Heart right ventricle (tissue), 16 donors: ENCODE measurements around the gene PDE4A. TPM values are rescaled to one million over a fixed set of nuclear protein-coding genes. Genes with fewer than 3 reads are reported as not detected.
A peak's percentile ranks its signal among the peaks of the same experiment; 100 is the strongest.

Experiments
- ATAC-seq, 8 donors: fragments of 200-7000 bp; cut with Tn5 transposase; one replicate each; pipeline ENCODE4 v1.9.1; 2020; ENCODE audit warnings: mild to moderate bottlenecking in 8 of 8, moderate library complexity in 8 of 8, moderate number of reproducible peaks in 1 of 8
- DNase-seq, 2 donors: peaks; one replicate each; pipeline ENCODE4 v3.0.0-alpha.2; 2020
- H3K27ac ChIP-seq, 10 donors: fragments of 200-600 bp; sonication (generic) in 2 of 10; one replicate each; pipeline versions ENCODE4 v1.5.0 to v1.8.0; 2020 to 2022; ENCODE audit warnings: mild to moderate bottlenecking in 3 of 10
- H3K27me3 ChIP-seq, 7 donors: fragments of 200-600 bp; one replicate each; pipeline ENCODE4 v1.8.0; 2021 to 2022; ENCODE audit warnings: mild to moderate bottlenecking in 2 of 7
- H3K36me3 ChIP-seq, 9 donors: fragments of 200-600 bp; sonication (generic) in 1 of 9; one replicate each; pipeline versions ENCODE4 v1.5.0 to v1.8.0; 2020 to 2022; ENCODE audit warnings: mild to moderate bottlenecking in 2 of 9
- H3K4me1 ChIP-seq, 9 donors: fragments of 200-600 bp; sonication (generic) in 1 of 9; one replicate each; pipeline versions ENCODE4 v1.5.0 to v1.8.0; 2020 to 2022; ENCODE audit warnings: mild to moderate bottlenecking in 4 of 9
- H3K4me3 ChIP-seq, 10 donors: fragments of 200-600 bp; sonication (generic) in 2 of 10; one replicate each; pipeline versions ENCODE4 v1.5.0 to v1.8.0; 2020 to 2022; ENCODE audit warnings: mild to moderate bottlenecking in 7 of 10, moderate library complexity in 2 of 10
- H3K9me3 ChIP-seq, 11 donors: fragments of 200-600 bp in 10 of 11; sonication (generic) in 2 of 11; one replicate each; pipeline versions ENCODE4 v1.5.0 to v1.8.0; 2013 to 2022; ENCODE audit warnings: mild to moderate bottlenecking in 2 of 11, control low read depth in 1 of 11, moderate library complexity in 1 of 11
- WGBS, 2 donors: extraction: QIAGEN DNeasy Blood & Tissue Kit; methylation state at CpG; one replicate each; pipeline ENCODE4 v1.1.7; 2013; ENCODE audit warnings: inconsistent platforms in 1 of 2; 5-methylcytosine and 5-hydroxymethylcytosine counted together
- intact Hi-C, 10 donors: fragments of 100-400 bp; cut with DNase I; formaldehyde crosslinking; loops; one replicate each; pipeline versions ENCODE4 v1.11.1 to v1.14.2; 2022
- polyA plus RNA-seq, 2 donors: library from polyadenylated mRNA; stranded (reverse); fragments of 200-250 nt; gene quantifications; one replicate each; pipeline ENCODE4 v1.2.3, GENCODE V29; 2013
- total RNA-seq, 10 donors: library from RNA; stranded (reverse); fragmentation: NEBNext Ultra II Directional in 3 of 10; extraction: Animal tissue kit (Norgen Biotek cat#: 25700) in 3 of 10; gene quantifications; one replicate each; pipeline versions ENCODE4 v1.2.1 to v1.2.4, GENCODE V29; 2021 to 2023
- TF ChIP-seq, protein P1 (sequence below), 9 donors: fragments of 200-600 bp; sonication (generic) in 2 of 9; IDR thresholded peaks; one replicate each; pipeline versions ENCODE4 v1.5.0 to v1.8.0; 2021 to 2022; ENCODE audit warnings: antibody characterized with exemption in 9 of 9, mild to moderate bottlenecking in 5 of 9, moderate library complexity in 1 of 9
- donor health status: Arrhythmogenic right ventricular cardiomyopathy.
- donor health status: ischemic (EF 13 %, LVEDD 7.1; RV severe dilation, severe dysfunction).
- donor health status: healthy with polysubstance abuse.
- donor health status: DM: no; HTN: yes; CAD: no.
- donor health status: DM: no; HTN: no; CAD: no.
- donor health status: ischemic (EF 25% LVEDD 6.9; RV normal size, moderate dysfunction).
- donor health status: ischemic (EF 25% LVEDD 5.7; RV mildly dilated, moderate dysfunction).
- donor health status: healthy.
- donor health status: DM: yes; HTN: yes; CAD: no.
- donor health status: Ischemic cardiomyopathy.
- donor health status: ischemic (EF 35%, LVEDD 5.7; RV mildly dilated, moderate dysfunction).
- donor health status: nonischemic (EF 11% LVEDD 7.7; RV severe dilation, severe dysfunction).
- donor health status: DM: yes; HTN: yes; CAD: no.
- donor health status: PGD.
- donor health status: ischemic (EF 29% LVEDD 5.4; RV normal size, mild dysfunction).
- donor health status: nonischemic (EF 23%, LVEDD 6.1; RV moderate dilation, normal function).

Gene PDE4A
- total and polyA plus RNA-seq, 12 donors: 3.5 to 50.7 (median 17.0) TPM

DNA sequence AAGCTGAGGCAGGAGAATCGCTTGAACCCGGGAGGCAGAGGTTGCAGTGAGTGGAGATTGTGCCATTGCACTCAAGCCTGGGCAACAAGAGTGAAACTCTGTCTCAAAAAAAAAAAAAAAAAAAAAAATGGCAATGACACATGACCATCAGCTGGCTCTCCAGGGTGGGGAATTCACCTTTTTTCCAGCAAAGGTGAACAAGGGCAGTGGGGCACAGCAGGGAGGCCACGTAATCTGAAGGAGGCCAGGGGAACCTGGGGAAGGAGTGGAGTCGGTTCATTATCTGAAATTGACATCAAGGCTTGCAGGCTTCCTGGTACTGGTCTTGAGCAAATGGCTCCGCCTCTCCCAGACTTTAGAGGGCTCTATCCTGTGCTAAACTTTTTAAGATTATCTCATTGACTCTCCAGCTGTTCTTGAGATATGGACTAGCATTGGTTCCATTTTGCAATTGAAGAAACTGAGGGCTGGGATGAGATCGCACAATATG is 54.7 kb downstream of the PDE4A start:
- ATAC-seq (no peak), DNase-seq (no peak)
- intact Hi-C loops: loop anchor here in 1 of 10 donors (10.0 kb wide), 1 partner anchor 70 kb away; the partner anchor contains the start of gene CDC37
- Histone ChIP-seq H3K27me3 (no peaks in the 10 kb centered on the region), H3K9me3 (no peaks in the 10 kb centered on the region), H3K4me1 (peaks cover 0 to 16% (median 6%) of the 10 kb centered on the region in 9 donors), H3K27ac (no peak overlapping the region), H3K36me3 (no peaks in the 10 kb centered on the region), H3K4me3 (no peak overlapping the region)
- 64 to 67% methylated on average over 6 of the region's 6 CpGs for WGBS, 2 donors
- TF ChIP-seq, protein P1, sequence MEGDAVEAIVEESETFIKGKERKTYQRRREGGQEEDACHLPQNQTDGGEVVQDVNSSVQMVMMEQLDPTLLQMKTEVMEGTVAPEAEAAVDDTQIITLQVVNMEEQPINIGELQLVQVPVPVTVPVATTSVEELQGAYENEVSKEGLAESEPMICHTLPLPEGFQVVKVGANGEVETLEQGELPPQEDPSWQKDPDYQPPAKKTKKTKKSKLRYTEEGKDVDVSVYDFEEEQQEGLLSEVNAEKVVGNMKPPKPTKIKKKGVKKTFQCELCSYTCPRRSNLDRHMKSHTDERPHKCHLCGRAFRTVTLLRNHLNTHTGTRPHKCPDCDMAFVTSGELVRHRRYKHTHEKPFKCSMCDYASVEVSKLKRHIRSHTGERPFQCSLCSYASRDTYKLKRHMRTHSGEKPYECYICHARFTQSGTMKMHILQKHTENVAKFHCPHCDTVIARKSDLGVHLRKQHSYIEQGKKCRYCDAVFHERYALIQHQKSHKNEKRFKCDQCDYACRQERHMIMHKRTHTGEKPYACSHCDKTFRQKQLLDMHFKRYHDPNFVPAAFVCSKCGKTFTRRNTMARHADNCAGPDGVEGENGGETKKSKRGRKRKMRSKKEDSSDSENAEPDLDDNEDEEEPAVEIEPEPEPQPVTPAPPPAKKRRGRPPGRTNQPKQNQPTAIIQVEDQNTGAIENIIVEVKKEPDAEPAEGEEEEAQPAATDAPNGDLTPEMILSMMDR (IDR thresholded peaks at IDR 0.05): no peak

DNA sequence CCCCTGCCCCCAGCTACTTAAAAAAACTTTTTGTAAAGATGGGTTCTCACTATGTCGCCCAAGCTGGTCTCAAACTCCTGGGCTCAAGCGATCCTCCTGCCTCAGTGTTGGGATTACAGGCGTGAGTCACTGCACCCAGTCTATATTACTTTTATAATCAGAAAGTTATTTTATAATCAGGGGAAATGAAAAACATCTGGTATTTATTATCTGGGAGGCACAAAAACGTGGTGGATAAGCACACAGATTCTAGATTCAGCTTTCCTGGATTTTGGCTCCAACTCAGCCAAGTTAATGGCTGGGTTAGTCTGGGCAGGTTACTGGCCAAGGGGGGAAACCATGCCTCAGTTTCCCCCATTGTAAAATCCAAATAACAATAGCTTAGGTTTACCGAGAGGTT is 58.1 kb downstream of the PDE4A start:
- no peak for ATAC-seq
- intact Hi-C loops: loop anchor here in 2 of 10 donors (2.0 to 10.0 kb wide), 2 partner anchors 22 to 74 kb away; partner anchors contain the start of gene CDC37 (in 1 of the 2)

DNA sequence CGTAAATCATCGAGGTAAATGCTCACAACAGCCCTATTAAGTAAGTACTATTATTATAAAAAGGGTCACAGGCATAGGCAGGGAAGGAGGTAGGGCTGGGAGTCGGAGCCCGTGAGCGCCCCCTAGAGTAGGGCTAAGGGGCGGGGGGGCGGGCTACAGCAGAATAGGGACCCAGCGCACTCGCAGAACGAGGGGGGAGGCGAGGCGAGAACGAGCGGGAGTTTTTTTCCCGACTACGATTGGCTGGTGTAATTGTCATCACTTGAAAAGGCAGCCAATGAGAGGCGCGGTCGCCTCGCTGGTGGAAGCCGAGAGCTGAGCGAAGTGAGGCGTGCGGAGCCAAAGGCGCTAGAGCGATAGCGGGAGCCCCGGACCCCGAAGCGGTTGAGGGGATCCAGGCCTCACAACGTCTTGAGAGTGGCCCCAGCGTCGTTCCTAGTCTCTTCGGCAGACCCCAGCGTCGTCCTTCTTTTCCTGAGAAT is 58.6 kb downstream of the PDE4A start:
- peaks cover 0 to 1% (median 0%) of the 10 kb centered on the region in 9 donors for H3K36me3 ChIP-seq
- peak overlapping the region in 5 of 10 donors; percentile 1 to 26 (median 20) for H3K27ac ChIP-seq
- TF ChIP-seq, protein P1 (IDR thresholded peaks at IDR 0.05): peak; percentile 78 to 94 (median 86)
- no peaks in the 10 kb centered on the region for H3K27me3 ChIP-seq
- peaks cover 0 to 20% (median 6%) of the 10 kb centered on the region in 9 donors for H3K4me1 ChIP-seq
- 0 to 2% methylated on average over 34 to 36 of the region's 36 CpGs for WGBS, 2 donors
- no peaks in the 10 kb centered on the region for H3K9me3 ChIP-seq
- ATAC-seq: peak; percentile 93 to 99 (median 98)
- H3K4me3 ChIP-seq: peak overlapping the region in 9 of 10 donors; percentile 38 to 57 (median 45)
- intact Hi-C loops: loop anchor here in 2 of 10 donors (2.0 to 10.0 kb wide), 2 partner anchors 22 to 74 kb away; partner anchors contain the start of gene CDC37 (in 1 of the 2)
- peak; percentile 88 to 94 for DNase-seq

More for the DNA sequence above, 58.1 kb downstream of the PDE4A start:
- no peaks in the 10 kb centered on the region for H3K36me3 ChIP-seq
- no peak overlapping the region for H3K27ac ChIP-seq
- peaks cover 0 to 20% (median 6%) of the 10 kb centered on the region in 9 donors for H3K4me1 ChIP-seq
- no peaks in the 10 kb centered on the region for H3K9me3 ChIP-seq
- TF ChIP-seq, protein P1 (IDR thresholded peaks at IDR 0.05): no peak
- H3K4me3 ChIP-seq: peak overlapping the region in 7 of 10 donors; percentile 45 to 57 (median 54)
- WGBS, 2 donors: 27 to 43% methylated on average over 5 of the region's 5 CpGs
- DNase-seq: no peak
- no peaks in the 10 kb centered on the region for H3K27me3 ChIP-seq

DNA sequence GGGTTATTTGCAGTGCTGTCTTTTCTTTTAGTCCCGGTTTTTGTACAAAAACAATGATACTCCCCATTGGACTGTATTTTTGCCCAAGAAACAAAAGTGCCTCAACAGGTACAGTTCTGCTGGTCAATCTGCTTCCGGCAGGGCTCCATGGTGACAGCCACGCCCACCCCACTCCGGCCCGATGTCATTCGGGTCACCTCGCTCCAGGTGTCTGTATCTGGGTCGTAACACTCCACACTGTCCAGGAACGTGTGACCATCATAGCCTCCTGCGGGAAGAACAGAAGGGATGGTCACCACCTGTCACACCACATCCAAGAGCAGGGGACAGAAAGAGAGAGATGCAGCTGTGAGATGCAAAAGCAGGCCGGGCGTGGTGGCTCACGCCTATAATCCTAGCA is 66.2 kb downstream of the PDE4A start:
- no peak for ATAC-seq
- TF ChIP-seq, protein P1 (IDR thresholded peaks at IDR 0.05): no peak
- 88 to 89% methylated on average over 13 of the region's 13 CpGs for WGBS, 2 donors

More for the DNA sequence above, 66.2 kb downstream of the PDE4A start:
- Histone ChIP-seq H3K4me3 (no peak overlapping the region), H3K9me3 (no peaks in the 10 kb centered on the region), H3K36me3 (peaks cover 5 to 77% (median 49%) of the 10 kb centered on the region in 9 donors), H3K4me1 (peaks cover 0 to 12% (median 0%) of the 10 kb centered on the region in 9 donors), H3K27me3 (no peaks in the 10 kb centered on the region), H3K27ac (no peak overlapping the region)
- DNase-seq: no peak
- intact Hi-C loops: loop anchor here in 1 of 10 donors (10.0 kb wide), 1 partner anchor 208 kb away; no protein-coding TSS in a partner anchor
